NCI-H1436 (cell line): ENCODE results near the gene SLC9C1.

Experiments
- DNase-seq: peaks from one replicate; lab custom pipeline; 2025; lab: John Stamatoyannopoulos, UW

Gene SLC9C1

DNA sequence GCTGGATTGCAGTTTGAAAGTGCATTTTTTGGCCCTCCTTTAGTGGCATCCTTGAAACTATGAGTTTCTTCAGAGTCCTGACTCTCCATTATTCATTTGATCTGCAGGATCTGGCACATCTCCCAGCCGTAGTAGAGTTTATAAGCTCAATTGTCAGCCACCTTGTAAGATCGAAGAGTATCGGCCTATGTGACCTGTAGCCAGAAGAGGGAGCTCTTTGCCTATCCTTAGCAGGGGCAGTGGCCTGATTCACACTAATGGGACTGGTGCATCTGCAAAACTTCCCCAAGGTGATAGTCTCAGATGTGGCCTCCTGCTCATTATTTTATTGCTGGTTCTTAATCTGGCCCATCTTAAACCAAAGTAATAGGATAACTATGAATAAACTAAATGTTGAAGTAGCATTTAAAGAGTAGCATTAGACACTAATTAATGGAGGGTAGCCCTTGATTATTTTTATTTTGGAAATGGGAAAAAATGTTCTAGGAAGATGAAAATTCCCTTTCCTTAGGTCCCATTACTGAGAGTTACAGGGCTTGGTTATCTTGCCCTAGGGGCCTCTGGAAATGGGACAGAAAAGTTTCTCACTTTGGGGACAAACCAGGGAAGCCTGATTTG is 182.1 kb downstream of the SLC9C1 start:
- DNase-seq = peak; percentile 88

DNA sequence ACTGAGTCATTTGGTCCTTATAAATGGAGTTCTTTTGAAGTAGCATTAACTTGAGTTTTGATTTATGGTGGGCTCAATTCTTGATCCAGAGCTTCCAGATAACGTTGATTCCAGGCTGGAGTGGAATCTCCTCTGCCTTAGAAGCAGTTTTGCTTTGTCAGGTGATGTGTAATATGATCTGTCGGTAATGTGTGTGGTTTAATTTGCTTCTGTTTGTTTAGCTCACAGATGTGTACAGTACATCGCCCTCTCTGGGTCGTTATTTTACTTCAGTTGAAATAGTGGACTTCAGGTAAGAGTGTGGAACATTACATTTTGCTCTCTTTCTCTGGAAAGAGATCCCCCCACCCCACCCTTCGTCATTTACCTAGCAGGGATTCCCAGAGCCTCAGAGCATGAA is 184.7 kb downstream of the SLC9C1 start:
- peak; percentile 47 for DNase-seq

DNA sequence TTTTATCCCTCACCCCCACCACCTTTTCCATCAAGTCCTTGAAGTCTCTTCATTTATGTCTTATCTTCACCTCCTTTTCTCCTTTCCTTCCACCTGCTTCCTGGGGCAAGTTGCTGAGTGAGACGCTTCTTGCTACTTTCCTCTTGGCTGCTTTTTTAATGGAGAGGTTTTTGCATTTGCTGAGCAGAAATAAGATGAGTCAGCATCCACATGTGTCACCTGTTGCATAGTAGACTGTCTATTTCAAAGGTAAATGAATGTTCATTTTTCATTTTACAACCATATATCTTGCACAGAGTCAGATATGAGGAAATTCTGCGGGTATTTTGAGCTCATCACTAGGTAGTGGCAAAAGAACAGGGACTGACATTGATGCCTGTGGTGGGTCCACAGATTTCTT is 189.2 kb downstream of the SLC9C1 start:
- DNase-seq = no peak

DNA sequence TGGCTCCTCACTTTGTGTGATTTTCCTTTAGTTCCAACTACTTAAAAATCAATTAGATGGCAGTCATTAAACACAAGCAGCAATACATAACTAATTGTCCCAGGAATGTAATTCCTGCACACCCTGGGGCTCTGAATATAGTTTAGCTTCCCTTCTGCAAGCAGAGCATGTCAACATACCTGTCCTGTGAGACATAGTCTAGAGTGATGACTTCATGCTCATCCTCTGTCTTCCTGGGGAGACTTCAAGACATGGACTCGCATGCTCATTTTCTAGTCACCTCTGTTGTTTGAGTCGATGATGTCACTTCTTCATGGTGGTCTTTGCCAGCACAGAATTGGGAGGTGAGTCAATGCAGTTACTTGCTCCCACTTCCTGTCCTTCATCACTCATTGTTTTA is 192.1 kb downstream of the SLC9C1 start:
- no peak for DNase-seq

DNA sequence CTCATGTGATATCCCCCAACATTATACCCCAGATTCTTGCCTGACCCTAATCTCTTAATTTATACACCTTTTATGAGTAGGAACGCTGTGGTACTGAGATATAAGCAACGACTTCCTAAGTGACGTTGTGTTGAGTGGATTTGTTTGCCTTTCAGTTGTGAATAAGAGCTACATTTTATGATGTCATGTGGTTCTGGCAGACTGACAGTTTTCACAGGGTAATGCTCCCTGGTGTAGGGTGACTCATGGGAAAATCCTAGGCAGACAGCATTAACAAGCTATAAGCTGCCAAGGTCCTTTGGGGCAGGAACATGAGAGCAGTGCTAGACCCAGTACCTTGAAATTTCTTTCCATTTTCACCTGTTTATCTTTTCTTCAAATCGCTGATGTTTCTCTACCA is 196.6 kb downstream of the SLC9C1 start:
- DNase-seq = peak; percentile 80

DNA sequence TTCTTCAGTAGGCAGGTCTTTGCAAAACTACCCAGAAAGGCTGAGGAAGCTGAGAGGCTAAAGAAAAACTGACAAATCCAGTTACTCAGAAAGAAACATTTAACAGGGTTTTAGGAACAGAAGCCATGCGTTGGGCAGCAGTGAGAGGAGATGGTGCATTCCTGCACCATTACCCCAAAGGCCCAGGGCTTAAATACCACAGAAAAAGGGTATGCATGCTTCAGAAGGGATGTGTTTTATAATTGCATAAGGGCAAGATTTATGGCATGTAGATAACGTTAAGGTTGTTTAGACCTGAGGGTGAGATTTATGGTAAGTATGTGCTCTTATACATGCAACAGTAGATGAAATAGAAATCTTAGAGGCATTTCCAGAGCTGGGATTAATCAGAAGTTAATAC is 197.8 kb downstream of the SLC9C1 start:
- no peak for DNase-seq

DNA sequence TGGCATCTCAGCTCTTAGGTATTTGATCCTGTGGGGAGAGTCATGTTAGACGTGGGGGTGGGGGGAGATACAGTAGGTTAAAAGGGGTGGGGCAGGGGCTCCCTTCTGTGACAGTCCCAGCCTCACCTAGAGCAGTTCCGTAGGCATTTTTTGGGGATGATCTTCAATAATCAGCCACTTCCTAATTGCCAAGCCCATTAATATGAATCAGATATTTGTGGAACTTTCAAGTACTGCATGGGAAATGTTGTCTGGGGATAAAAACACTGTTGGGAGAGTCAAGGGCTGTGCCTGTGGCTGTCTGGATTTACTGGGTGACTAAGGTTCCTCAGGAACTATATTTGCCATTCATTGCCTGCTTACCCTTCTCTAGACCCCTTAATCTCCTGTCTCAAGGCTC is 198.3 kb downstream of the SLC9C1 start:
- DNase-seq = no peak

DNA sequence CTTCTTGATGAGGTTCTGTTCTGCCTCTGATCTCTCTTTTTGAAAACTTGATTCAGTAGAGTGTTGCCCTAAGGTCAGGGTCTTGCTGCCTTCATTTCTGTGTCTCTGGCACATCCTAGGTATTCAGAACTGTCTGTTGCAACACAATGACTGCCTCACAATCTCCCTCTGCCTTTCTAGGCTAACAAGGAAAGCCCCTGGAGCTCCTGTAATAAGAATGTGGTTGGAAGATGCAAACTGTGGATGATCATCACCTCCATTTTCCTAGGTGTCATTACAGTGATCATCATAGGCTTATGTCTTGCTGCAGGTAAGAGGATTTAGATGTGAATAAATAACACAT is 200.9 kb downstream of the SLC9C1 start:
- DNase-seq = no peak

DNA sequence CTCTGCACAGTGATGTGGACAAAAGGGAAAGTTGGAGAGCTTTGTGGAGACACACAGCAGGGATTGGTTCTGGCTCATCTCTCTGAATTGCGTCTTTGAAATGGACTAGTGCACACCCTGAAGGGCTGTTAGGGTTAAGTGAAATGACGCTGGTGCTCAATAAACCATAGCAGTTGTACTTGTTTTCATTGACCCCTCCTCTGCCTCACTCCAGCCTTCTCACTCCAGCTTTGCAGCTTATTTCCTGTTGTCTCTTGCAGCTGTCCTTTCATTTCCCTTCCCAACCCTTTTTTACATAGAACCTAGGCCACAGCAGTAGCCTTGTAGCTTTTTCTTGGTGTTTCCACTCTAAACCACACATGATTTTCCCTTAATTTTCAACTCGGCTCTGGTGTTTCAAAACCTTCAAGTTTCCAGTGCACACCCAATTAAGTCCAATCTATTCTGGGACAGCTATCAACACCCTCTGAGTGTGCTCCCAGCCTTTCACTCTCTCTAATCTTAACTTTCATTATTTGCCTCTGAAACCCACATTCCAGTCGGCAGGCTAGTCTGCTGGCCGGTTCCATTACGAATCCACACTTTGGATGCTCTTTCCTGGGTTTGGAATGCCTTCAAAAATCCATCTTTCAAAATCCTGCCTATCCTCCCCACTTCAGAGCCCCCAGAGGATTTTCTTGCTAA is 201.4 kb downstream of the SLC9C1 start:
- no peak for DNase-seq

DNA sequence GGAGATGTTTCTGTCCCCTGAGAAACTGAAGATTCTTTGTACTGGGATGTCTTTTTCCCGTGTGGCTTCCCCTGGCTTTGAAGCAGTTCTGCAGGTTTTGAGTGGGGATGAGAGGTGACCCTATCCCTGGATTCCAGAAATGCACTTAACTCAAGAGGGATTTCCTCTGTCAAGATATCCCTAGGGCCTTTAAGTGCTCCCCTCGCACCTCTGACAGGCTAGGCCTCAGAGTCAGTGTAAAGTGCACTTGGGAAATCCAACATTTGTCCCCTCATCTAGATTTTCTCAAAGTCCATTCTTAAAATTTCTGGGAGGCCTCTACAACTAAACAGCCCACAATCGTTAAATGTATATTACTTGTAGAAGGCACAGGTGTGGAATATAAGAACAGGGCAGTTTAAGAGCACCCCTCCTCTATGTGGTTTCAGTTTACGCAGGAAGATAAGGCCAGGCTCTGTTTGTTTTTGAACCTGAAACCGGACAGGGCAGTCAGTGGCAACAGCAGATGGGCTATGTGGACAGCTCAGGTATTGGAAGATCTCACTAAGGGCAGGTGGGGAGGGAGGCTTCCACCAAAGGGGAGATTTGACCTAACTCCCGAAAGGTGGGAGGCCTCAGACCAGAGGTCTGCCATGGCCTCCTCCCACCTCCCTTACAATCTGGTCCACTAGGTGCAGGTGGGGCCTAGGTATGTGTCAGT is 203.0 kb downstream of the SLC9C1 start:
- peak; percentile 26 for DNase-seq
